Measurements from ENCODE around the gene ZNF792.
"Not testable (repeated sequence)": the region's sequence is repeated elsewhere in the genome, so short reads cannot be mapped to it uniquely, and the experiment has no call there.

The ZNF792 gene

GRCh38 chr19:34920090-34920786 lies 43.8 kb downstream of the ZNF792 start:
- not testable (repeated sequence) for DNase-seq

DNA sequence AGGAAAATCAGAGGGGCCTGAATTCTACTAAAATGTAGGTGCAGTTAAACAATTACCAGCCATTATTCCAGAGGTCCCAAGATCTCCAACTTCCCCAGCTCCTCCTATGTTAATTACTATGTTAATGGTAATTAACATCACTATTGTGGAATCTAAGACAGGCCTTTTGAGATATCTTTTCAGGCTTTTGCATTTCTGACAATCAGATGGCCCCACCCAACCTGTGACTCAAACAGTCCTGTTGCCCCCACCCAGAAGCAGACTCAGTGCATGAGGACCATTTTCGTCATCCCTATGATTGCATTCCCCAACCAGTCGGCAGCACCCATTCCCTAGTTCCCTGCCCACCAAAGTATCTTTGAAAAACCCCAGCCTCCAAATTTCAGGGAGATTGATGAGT lies 45.8 kb downstream of the ZNF792 start:
- DNase-seq: no peak

- not testable (repeated sequence) for DNase-seq
These were observed 46.9 kb downstream of the ZNF792 start for GRCh38 chr19:34917144-34917543.

GRCh38 chr19:34910770-34911169 lies 53.3 kb downstream of the ZNF792 start:
- DNase-seq: no peak

Data from fibroblast of skin of abdomen (primary cell).